Measurements from ENCODE around the gene RPTOR. TPM values are rescaled to one million over a fixed set of nuclear protein-coding genes. Genes with fewer than 3 reads are reported as not detected.

The RPTOR gene
- total and polyA plus RNA-seq, 2 donors (not counting 3 experiments of a cell fraction or from before 2014, with no cell fraction given), result 10.7 to 41.8 TPM

- Histone ChIP-seq H3K4me1 (ENCODE audit: control insufficient read depth, extremely low read depth, insufficient read depth, low read length) (no peaks in the 10 kb centered on the region), H3K4me3 (replicated peaks in 1 of 3; ENCODE audit: insufficient read depth in 1 of 3, low read depth in 1 of 3, low read length in 3 of 3) (no peak overlapping the region), H3K27ac (ENCODE audit: insufficient read depth, low read depth, low read length) (no peak overlapping the region), H4K20me1 (replicated peaks; ENCODE audit: control insufficient read depth, extremely low read depth, insufficient read depth, low read length) (no peaks in the 10 kb centered on the region), H3K9me1 (replicated peaks; ENCODE audit: control insufficient read depth, extremely low read depth, insufficient read depth, low read length) (no peaks in the 10 kb centered on the region), H3K9me3 (replicated peaks; ENCODE audit: control insufficient read depth, insufficient read depth, low read length) (no peaks in the 10 kb centered on the region), H2AFZ (ENCODE audit: low read depth, low read length) (no peak overlapping the region), H3K79me2 (ENCODE audit: control insufficient read depth, insufficient read depth, low read length) (peaks cover 5% of the 10 kb centered on the region), H3K9ac (replicated peaks; ENCODE audit: extremely low read depth, insufficient read depth, low read length) (no peak overlapping the region), H3K36me3 (ENCODE audit: control insufficient read depth in 2 of 2, extremely low read depth in 1 of 2, insufficient read depth in 2 of 2, low read length in 2 of 2) (no peaks in the 10 kb centered on the region), H3K27me3 (ENCODE audit: control insufficient read depth in 2 of 2, insufficient read depth in 2 of 2, low read length in 2 of 2) (no peaks in the 10 kb centered on the region), H3K4me2 (ENCODE audit: insufficient read depth, low read length) (no peak overlapping the region)
- TF ChIP-seq MAX (IDR thresholded peaks at IDR 0.05; ENCODE audit: insufficient read depth, insufficient read length) (no peak), MYC (IDR thresholded peaks at IDR 0.05; ENCODE audit: low read depth, low read length) (no peak), FOS (IDR thresholded peaks at IDR 0.05; ENCODE audit: borderline replicate concordance, insufficient read depth, low read length) (no peak), EZH2 (IDR thresholded peaks at IDR 0.05; ENCODE audit: borderline replicate concordance, low read depth, low read length, severe bottlenecking) (no peak), GATA2 (IDR thresholded peaks at IDR 0.05; ENCODE audit: insufficient read depth, insufficient read length, low read depth, low read length) (no peak), POLR2AphosphoS5 (IDR thresholded peaks at IDR 0.05; ENCODE audit: insufficient read depth, low read depth, low read length) (no peak), POLR2A (IDR thresholded peaks at IDR 0.05; ENCODE audit: low read depth, low read length) (no peak), CTCF (IDR thresholded peaks at IDR 0.05; ENCODE audit: extremely low read depth in 1 of 2, insufficient read depth in 1 of 2, low read depth in 1 of 2, low read length in 2 of 2) (no peak), JUN (IDR thresholded peaks at IDR 0.05; ENCODE audit: borderline replicate concordance, insufficient read depth, insufficient read length, low read depth) (no peak)
- BruUV-seq (replicated peaks), result no TSS peak
- ChIA-PET POLR2A (no interaction called here), CTCF (interaction anchor here (0.6 to 1.0 kb wide), 2 partner anchors 20 to 77 kb away, joined by 3 read pairs; no protein-coding TSS in a partner anchor)
- intact Hi-C loops (cut with micrococcal nuclease) (no loop called here), dilution Hi-C loops (cut with MboI; ENCODE audit: extremely low pct_ligation_motif_present, low sequenced_read_pairs) (no loop called here)
- DNase-seq (ENCODE audit: low read depth, low spot score) (no peak), FAIRE-seq (no peak)
Measured at GRCh38 chr17:80725517-80725916, 180.9 kb downstream of the RPTOR start.

Measured in endothelial cell of umbilical vein (primary cell).